HG03520 (cell line): ENCODE results near the gene SULT1C3.

Source experiments
- ATAC-seq: cut with Tn5 transposase; IDR thresholded peaks from one replicate; pipeline ENCODE4 v1.9.1; 2021; ENCODE audit warnings: mild to moderate bottlenecking, moderate library complexity; ENCODE audit not compliant: unreplicated experiment

SULT1C3 gene

DNA sequence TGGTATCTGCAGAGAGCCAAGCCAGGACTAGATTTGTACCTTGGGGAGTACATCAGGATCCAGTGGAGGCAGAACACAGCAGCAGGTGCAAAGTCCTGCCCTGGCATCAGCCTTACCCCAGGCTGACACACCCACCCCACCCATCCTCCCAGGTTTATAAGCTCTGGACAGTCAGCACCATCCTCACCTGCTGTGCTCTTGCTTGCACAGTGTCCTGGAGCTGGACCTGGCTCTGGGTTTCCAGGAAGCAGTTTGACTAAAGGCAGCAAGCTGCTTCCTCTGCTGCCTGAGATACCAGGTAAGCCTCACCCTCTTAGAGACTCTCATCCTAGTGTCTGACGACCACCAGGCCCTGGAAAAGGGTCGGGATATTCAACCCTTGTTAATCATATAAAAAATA is at the start of gene SULT1C3:
SULT1C3 (plus strand) TSS at position 183 of the 400 bp plus-strand sequence. CDS start 7,227 bp downstream, outside the sequence.
- ATAC-seq, result no peak

DNA sequence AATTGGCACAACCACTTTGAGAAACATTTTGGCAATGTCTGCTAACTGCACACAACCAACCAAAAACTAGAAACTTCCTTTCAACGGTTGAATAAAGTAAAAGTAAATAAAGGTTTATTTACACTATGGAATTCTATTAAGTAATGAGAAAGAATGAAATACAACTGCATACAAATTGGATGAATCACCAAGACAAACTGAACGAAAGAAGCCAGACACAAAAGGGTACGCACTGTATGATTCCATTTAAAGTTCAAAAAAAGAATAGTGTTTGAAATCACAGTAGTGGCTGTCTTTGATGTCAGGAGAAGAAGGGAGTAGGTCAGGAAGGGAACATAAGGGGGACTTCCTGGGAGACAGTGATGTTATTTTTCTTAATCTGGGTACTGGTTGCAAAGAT is 46.5 kb upstream of the SULT1C3 start:
- no peak for ATAC-seq

DNA sequence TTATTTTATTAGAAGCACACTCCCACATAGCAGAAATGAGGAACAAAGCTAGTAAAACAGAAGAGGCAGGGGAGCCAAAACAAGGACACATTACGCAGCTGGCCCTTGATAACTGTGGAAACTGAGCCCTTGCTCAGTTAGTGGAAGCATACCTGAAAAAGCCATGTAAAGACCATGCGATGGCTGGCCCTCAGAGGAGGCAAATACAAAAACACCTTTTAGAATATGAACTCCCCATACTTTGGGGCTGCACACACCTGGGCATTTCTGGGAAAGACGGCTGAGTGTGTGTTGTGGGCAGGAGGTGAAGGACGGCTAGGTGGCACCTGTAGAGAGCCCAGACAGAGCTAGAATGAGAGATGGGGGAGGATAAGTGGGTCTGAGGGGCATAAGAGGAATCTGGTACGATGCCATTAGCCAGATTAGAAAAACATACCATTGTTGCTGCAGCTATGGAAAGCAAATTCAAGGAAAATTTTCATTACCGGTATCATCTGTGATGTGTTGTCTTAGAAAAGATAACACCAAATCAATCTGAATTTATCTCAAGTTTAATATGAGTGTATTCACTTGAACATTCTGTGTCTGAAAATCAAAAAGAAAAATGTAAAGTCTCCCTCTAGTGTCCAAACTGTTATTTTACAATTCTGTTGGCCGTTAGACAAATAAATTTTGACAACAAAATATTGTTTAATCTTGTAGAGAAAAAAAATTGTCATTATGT is 45.2 kb upstream of the SULT1C3 start:
- ATAC-seq, result no peak

DNA sequence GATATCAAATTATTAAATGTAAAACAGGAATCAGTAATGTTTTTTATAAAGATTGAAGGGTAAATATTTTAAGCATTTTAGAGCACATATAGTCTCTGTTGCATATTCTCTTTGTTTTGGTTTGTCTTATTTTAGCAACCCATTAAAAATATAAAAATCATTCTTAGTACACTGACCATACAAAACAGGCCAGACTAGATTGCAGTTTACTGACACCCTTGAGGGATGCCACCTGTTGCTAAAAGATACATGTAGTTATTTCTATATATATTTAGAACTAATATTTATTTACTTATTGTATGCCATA is 44.7 kb upstream of the SULT1C3 start:
- no peak for ATAC-seq

DNA sequence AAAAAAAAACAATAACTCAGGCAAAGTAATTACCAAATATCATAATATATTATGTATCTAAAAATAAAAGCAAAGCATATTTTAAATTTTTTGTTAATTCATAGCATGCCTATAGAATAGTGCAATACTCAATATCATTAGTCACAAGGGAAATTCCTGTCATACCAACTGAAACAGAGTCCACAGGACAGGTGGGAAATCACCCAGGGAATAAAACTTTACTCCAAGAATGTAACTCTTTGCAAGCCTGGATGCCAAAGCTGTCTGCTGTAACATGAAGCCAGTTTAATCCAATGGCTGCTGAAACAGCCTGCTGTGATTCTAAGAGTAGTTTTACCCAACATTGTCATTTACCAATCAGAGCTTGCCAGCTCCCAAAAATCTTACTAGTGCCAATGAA is 40.0 kb upstream of the SULT1C3 start:
- ATAC-seq, result no peak

DNA sequence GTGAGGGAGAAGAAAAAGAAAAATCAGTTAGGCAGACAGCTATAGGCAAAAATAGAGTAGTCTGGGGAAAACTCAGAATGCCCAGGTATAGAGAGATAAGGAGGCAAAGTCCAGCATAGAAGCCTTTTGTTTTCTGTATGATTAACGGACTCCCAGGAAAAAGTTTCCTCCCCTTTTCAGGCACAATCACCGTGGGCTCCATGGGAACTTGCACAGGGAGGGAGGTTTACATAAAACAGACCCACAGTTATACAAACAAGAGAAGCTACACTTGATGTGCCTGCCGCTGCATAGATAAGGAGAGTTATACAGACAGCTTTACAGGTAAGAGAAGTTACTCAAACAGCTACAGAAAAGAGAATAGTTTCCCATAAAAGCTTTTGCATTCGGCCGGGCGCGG is 39.2 kb upstream of the SULT1C3 start:
- ATAC-seq, result no peak

DNA sequence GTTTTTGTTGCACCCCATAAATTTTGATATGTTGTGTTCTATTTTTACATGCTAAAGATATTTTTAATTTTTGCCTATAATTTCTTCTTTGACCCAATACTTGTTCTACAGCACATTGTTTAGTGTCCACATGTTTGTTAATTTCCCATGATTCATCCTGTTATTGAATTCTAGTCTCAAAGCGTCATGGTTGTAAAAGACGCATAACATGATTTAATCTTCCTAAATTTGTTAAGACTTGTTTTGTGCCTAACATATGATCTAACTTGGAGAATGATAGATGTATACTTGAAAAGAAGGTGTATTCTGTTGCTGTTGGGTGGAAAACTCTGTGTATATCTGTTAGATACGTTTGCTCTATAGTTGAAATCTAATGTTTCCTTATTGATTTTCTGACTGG is 27.1 kb upstream of the SULT1C3 start:
- no peak for ATAC-seq

DNA sequence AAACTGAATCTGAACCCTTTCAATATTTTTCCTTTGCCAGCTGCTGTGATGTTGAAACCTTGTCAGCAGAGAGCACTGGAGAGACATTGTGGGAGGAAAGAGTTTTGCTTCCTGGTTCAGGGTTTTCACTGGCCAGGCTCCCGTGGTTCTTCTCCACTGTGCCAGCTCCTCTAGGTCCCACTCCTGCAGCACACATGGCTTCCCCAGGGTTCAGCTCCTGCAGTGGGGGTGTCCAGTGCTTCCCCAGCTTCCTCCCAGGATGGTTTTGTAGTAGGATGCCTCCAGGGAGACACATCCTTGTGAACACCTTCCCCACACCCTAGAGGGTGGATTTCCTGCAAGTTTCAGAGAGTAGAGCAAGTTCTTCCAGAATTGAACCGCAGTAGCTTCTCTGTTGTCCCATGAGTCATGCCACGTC is 24.0 kb upstream of the SULT1C3 start:
- ATAC-seq, result no peak

DNA sequence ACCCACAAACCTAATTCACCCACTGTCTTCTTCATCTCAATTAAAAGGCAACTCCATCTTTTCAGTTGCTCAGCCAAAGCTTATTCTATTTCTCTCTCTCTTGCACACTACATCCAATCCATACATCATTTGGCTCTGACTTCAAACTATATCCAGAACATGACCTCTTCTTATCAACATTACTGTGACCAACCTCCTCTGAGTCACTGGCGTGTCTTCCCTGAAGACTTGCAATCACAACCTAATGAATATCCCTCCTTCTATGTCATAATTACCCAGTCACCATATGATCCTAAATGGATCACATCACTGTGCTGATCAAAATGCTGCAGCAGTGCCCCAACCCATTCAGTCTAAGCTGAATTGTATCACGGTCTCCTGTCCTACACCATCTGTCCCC is 22.6 kb upstream of the SULT1C3 start:
- ATAC-seq, result no peak

DNA sequence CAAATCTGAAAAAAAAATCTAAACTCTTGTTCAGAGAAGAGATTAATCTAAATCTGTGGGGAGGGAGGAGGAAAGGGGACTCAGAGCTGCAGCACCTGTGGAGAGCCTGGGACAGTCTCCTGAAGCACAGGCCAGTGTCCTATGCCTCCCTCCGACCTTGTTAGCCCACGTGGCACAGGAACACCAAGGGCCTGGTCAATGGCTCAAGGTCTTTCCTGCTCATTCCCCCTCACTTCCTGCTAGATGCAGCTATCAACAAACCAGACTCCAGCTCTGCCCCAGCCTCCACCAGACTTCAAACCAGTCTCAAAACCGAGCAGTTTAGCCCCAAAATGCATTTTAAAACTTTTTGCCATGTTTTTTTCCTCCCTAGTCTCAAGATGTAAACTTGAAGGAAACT is 20.1 kb upstream of the SULT1C3 start:
- ATAC-seq, result no peak

DNA sequence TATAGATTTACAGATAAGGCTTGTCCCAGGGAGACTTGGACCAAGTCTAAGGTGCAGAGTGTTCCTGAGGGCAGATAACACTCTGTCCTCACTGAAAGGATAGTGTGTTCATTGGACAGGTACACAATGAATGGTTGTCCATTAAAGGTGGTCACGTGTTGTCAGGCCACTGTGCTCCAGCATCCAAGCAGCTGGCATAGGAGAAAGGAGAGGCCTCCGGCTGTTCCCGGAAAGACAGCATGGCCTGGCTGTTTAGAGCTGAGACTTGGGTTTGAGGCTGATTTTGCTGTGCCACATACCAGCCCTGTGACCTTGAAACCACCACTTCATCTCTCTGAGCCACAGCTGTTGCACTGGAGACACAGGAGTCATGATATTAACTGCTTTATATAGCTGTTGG is 19.6 kb upstream of the SULT1C3 start:
- ATAC-seq, result no peak

DNA sequence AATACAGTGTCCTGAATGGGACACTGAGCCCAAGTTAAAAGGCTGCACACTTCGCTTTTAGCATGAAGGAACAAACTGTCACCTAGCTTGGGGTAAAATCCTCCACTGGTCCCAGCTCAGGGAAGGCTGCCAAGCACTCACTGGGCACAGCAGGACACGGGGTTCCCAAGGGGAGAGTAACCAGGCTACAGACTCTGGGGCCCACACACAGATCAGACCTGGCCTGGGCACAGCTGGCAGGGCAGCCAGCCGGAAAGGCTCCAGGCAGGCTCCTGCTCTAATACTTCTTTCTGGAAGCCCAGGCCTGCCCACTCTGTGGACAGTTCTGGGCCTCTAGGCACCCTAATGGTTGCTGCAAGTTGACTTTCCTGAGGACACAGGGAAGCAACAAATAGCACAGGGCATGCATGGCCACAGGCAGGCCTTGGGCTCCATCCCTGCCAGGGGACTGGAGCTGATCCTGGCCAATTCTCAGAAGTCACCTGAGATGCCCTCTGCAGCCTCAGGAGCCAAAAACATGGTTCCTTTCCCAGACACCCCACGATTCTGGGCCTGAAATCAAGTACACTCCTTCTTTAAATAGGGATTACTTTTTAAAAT is 18.7 kb upstream of the SULT1C3 start:
- no peak for ATAC-seq

DNA sequence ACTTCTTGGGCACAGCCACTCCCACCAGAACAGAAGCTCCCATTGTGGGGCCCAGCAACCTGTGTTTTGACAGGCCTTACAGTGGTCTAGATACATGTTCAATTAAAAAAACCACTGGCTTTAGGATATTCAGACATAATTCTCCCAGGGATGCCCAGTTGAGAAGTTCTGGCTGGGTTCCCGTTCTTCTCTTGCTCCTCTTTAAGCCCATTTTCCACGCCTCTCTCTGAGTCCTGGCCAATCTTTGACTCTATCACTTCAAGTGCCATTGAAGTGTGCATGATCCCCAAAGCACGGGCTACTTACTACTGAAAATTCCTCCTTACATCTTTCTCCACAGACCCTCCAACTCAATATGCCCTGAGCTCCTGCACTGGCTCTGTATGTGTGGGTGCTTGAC is 17.5 kb upstream of the SULT1C3 start:
- ATAC-seq, result no peak

DNA sequence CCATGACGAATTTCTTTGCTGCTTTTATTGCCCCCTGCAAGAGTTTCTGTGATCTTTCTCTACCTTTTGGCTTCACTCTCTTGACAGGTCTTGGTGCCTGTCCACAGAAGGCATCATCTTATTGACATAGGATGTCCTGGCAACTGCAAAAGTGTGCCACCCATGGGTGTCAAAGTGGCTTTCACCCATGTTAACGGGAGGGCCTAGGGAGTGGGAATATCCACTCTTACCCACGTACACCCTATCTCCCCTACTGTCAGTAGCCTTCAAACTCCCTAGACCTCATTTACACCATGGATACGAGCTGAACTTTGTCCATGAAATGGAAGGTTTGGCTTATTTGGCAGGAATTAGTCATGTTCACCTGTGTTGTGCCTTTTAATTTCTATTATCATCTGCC is 16.2 kb upstream of the SULT1C3 start:
- no peak for ATAC-seq

DNA sequence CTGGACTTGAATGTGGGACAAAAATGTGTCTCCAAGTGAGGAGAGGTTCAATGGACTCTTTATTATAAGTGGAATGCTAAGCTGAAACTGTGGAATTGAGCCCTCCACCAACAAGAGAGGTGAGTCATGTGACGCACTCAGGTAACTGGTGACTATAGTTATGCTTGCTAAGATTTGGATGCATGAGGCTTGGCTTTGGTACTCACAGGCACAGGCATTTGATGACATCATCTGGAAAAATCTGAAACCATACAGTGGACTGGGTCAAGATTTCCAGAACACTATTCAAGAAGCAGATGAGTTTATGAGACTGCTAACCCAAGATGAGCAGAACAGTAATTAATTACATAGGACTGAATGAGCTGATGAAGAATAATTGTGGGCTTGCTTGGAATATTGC is 15.7 kb upstream of the SULT1C3 start:
- no peak for ATAC-seq

DNA sequence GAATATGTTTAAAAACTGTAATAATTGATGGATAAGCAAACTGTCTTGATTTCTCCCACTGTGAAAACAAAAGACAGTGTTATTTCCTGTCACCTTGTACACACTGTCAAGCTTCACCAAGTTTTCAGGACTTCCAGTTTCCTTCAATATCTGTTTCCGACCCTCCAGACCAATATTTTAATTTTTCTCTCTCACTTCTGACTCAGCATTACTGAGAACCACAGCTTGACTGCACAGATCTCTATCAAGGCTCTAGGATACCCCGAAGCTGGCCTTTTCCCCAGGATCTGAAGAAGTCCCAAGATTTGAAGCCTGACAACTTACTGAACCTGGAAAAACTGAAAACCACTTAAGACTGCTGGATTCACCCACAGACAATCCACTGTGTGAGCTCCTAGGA is 13.2 kb upstream of the SULT1C3 start:
- no peak for ATAC-seq

DNA sequence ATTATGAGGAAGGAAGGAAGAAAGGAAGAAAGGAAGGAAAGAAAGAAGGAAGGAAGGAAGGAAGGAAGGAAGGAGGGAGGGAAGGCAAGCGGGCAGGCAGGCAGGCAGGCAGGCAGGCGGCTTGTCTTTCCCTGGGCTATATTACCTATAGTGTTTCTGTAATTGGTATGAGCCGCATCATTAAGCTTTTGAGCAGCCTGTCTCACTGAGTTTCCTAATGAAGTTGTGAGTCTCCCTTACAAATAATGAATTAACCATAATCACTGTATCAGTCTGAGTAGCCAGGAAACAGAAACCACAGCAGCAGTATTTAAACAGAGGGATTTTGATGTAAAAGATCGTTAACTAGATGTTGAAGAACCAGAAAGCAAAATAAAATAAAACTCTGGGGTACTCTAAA is 11.8 kb upstream of the SULT1C3 start:
- ATAC-seq, result no peak

DNA sequence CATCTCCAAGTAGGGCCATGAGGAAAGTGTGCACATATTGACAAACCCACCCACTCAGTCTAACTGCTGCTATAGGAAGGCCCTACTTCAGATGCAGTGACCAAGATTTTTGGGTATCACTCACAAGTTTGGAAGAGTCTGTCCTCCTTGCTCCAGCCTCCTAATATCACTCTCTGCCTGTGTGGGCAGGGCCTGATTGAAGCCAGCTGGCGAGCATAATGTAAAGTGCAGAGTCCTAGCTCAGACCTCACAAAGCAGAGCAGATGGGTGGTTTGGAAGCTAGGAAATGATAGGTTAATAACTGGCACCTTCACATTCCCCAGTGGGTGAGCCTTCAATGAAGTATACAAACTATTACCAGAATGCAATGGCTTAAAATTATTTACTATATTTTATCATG is 11.2 kb upstream of the SULT1C3 start:
- no peak for ATAC-seq

DNA sequence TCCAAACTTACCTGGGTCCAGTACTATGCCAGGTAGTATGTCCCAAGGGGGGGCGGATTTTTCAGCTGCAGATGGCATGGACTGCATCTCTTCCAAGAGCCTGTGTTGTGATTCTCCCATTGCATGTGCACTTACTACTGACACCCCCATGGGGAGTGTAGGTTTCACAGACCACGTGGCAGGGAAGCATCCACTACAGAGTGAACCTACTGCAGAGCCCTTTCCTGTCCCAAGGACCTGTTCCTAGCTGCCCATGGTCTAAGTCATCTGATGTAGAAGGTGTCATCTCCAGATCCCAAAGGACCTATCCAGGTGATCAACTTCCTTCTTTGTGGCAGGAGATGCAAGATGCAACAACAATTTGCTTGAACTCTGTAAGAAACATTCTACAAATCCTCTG is 9.9 kb upstream of the SULT1C3 start:
- ATAC-seq, result no peak

DNA sequence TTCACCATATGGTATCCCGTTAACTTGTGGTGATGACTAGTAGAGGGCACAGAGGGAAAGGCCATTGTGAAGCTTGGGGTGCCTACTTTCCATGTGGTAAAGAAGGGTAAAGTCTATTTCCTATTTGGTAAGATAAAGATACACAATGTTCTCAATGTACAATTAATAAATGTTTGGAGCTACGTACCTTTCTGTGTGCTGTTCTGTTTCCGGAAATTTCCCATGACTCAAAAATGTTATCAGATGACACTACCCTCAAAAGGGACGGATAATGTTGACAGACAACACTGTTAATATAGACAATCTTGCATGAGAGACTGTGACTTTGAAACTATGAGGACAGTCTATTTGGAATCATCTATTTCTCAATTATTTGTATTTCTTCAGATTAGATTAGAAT is 4.2 kb upstream of the SULT1C3 start:
- no peak for ATAC-seq

DNA sequence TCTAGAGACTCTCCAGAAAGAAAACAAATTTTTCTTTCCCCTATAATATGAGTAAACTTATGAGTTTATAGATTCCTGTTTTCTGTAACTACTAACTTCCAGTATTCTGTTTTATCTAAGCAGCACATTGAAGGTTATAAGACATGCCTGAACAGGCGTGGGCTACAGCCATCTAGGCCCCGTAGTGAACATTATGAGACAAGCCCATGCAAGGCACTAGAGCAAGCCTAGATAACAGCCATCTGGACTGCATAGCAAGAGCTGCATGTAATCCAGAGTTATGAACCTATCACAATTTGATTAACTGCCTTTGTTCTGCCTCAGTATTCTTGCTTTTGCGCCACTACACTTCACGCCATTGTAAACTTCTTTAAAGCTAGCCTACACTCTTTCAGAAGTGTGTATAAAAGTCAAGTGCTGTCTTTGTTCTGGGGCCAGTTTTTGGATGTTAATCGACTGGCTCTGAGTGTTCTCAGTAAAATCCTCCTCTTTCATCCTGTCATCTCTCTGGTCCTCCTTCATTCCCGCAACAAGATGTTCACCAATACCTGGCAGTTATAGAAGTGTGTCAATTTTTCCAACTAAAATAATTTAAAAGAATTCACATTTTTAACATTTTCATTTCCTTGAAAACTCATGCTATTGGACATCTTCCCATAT is 3.0 kb upstream of the SULT1C3 start:
- no peak for ATAC-seq

DNA sequence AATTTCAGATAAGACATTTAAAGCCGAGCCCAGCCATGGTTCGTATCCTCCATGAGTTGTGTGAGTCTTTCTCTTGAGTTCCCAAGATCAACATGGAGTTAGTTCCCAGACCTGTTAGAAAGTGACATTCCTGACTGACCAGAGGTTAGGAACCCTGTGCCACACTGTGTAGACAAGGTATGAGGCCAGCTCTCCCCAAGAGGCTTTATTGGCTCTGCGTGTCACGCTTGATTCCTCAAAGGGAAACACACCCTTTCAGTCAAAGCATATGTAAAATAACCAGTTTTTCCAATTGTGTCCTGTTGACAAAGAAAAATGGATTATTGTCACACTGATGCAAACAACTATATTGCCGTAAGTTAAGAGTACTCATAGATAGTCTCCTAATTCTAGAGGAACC is 1.2 kb downstream of the SULT1C3 start:
- no peak for ATAC-seq

DNA sequence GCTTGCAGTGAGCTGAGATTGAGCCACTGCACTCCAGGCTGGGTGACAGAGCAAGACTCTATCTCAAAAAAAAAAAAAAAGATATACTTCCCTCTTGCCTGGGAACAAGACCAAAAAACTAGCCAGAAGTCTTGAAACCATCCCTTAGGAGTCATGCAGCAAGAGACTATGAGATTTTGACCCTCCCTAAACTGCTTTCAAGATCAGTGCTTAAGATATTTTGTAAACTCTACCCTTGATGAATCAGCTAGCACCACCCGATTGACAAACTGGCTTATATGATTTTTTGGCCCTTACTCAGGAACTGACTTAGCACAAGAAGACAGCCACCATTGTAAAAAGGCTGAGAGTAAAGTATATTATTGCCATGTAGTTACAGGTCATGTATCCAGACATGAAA is 3.8 kb downstream of the SULT1C3 start:
- no peak for ATAC-seq
